NCI-H146 (cell line): ENCODE measurements around the gene AKR1D1.
"Not testable (repeated sequence)": the region's sequence is repeated elsewhere in the genome, so short reads cannot be mapped to it uniquely, and the experiment has no call there.

Experiments used
- DNase-seq: peaks from one replicate; lab custom pipeline; 2025; lab: John Stamatoyannopoulos, UW

Gene AKR1D1

DNA sequence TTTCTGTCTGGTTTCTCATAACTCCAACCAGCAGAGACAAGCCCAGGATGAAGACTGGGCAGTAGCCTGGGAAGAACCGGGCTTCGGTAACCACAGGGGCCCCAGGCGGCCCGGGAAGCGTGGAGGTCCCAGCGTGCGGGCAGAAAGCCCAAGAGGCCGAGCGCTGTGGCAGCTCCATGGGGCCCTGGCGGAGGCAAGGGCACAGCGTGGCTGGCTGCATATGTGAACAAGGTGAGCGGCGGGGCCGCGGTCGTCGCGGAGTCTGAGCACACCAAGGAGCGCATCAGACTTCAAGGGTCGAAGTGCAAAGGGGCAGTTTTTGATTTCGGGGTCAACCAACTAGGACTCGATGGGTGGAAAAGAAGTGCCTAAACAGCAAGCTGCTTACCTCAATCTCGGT lies 45.9 kb downstream of the AKR1D1 start:
- no peak for DNase-seq

GRCh38 chr7:138125119-138125518 lies 48.9 kb downstream of the AKR1D1 start:
- DNase-seq, result no peak

DNA sequence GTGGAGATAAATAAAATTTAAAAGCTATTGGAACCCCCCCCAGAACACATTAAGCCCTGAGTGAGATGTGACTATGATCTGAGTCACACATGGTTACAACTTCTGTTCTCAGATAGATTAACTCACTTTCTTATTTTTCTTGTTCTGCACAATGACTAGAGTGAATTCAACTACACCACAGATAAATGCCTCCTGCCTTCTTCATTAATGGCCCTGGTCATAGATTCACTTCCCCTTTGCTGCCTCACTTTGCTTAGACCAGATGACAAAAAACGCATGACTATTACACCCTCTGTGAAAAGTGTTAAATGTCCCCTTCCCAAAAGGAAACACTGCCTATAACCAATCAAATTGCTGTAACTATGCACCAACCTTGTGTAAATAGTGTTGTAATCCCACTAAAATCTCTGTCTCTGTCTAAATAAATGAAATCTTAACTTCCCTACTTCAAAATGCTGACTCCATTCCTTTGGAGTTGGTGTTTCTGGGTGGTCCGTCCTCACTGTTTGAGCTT lies 49.4 kb downstream of the AKR1D1 start:
- no peak for DNase-seq

DNA sequence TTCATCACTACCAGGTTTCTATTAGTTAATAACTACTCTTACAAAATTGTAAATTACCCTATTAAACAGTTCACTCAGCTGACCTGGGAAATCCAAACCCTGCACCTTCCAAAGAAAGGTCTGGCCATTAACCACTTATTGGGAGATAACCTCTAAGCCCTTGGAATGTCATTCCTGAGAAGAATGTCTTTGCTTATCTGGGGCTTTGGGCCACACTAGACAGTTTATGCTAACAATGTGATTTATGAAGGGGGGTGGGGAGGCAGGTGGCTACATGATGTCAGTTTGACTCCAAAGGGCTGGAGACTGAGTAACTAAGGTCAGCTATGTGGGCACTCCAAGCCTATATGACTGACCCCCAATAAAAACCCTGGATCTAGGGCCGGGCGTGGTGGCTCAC lies 50.7 kb downstream of the AKR1D1 start:
- no peak for DNase-seq

- no peak for DNase-seq
Measured at GRCh38 chr7:138127996-138128395, 51.7 kb downstream of the AKR1D1 start.

- DNase-seq, result no peak
Measured at GRCh38 chr7:138129551-138130165, 53.4 kb downstream of the AKR1D1 start.

- DNase-seq, result no peak
Measured at GRCh38 chr7:138137423-138138171, 61.3 kb downstream of the AKR1D1 start.

DNA sequence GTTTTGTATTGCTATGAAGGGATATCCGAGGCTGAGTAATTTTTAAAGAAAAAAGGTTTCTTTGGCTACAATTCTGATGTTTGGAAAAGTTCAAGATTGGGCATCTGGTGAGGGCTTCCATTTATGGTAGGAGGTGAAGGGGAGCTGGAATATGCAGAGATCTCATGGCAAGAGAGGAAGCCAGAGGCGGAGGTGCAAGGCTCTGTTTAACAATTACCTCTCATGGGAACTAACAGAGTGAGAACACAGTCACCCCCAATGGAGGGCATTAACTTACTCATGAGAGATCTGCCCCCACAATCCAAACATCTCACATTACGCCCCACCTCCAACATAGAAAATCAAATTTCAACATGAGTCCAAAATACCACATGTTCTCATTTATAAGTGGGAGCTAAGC lies 62.0 kb downstream of the AKR1D1 start:
- no peak for DNase-seq

- DNase-seq, result no peak
Measured at GRCh38 chr7:138142583-138143201, 66.4 kb downstream of the AKR1D1 start.

DNA sequence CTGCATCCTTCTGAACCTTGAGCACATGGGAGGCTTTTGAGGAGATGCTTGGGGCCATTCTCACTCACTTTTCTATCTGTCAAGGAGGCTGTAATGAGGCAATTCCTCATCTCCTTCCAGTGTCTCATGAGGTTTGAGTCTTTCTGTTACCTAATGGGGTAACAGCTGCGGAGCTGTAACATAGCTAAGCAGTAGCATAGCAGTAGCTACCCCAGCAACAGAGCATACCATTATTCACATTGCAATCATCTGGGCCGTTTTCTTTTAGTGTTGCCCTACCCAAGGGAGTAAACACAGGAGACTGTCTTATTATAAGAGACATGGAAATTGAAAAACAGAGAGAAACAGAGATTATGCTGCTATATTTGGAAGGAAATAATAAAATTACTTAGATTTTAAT lies 68.7 kb downstream of the AKR1D1 start:
- DNase-seq, result no peak

GRCh38 chr7:138146221-138146620 lies 70.0 kb downstream of the AKR1D1 start:
- DNase-seq, result not testable (repeated sequence)

DNA sequence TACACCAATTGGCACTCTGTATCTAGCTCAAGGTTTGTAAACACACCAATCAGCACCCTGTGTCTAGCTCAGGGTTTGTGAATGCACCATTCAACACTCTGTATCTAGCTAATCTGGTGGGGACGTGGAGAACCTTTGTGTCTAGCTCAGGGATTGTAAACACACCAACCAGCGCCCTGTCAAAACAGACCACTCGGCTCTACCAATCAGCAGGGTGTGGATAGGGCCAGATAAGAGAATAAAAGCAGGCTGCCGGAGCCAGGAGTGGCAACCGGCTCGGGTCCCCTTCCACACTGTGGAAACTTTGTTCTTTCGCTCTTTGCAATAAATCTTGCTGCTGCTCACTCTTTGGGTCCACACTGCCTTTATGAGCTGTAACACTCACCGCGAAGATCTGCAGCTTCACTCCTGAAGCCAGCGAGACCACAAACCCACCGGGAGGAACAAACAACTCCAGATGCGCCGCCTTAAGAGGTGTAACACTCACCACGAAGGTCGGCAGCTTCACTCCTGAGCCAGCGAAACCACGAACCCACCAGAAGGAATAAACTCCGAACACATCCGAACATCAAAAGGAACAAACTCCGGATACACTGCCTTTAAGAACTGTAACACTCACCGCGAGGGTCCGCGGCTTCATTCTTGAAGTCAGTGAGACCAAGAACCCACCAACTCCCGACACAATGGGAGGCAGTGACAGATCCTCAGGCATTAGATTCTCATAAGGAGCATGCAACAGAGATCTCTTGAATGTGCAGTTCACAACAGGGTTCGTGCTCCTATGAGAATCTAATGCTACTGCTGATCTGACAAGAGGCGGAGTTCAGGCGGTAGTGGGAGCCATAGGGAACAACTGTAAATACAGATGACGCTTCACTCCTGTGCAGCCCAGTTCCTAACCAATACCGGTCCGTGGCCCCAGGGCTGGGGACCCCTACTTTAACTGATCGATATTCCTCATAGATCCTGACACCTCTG lies 70.8 kb downstream of the AKR1D1 start:
- DNase-seq, result not testable (repeated sequence)

- DNase-seq, result no peak
Measured at GRCh38 chr7:138151731-138152577, 75.7 kb downstream of the AKR1D1 start.

DNA sequence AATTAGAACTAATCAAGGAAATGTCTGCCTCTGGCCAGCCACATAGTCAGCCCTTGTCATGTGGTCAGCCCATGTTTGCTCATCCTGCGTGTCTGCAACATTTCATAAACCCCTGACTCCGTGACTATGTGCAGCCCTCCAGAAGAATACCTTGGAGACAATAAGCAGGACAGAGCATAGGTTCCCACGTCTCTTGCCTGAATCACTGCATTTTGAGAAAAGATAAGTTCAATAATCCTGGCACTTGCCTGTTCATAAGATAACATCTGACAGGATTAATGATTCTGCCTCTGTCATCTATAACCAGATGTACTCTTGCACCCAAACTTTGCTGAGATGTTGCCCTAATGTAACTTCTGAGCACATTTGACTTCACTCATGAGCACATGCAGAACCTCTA lies 78.4 kb downstream of the AKR1D1 start:
- no peak for DNase-seq

- no peak for DNase-seq
Measured at GRCh38 chr7:138157702-138158101, 81.4 kb downstream of the AKR1D1 start.

DNA sequence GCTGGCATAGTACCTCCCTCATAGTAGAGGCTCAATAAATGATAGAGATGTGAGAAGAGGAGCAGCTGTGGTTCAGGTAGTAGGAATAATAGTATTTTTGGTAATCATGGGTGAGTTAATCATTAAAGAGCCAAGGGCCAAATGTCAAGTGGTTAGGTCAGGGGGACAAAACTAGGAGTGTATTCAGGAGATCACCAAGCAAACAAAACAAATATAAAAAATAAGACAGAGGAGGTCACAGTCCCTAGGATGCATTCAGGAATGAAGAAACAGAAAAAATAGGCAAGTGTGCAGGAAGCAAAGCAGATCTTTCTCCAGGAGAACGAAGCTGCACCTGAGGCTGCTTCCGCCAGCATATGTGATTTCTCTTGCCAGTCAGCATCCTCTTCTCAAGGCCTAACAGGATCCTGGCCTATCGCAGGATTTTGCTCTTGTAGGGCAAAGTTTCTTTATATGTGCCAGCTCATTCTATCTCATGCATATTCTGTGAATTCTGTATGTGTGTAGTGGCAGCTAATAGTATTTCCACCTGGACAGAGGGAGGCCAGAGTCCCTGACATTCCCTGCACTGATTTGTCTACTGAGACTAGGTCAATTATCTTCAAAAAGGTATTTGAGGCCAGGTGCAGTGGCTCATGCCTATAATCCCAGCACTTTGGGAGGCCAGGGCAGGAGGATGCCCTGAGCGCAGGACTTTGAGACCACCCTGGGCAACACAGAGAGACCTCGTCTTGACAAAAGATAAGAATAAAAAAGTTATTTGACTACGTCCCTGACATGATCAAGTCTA lies 82.7 kb downstream of the AKR1D1 start:
- DNase-seq, result no peak

DNA sequence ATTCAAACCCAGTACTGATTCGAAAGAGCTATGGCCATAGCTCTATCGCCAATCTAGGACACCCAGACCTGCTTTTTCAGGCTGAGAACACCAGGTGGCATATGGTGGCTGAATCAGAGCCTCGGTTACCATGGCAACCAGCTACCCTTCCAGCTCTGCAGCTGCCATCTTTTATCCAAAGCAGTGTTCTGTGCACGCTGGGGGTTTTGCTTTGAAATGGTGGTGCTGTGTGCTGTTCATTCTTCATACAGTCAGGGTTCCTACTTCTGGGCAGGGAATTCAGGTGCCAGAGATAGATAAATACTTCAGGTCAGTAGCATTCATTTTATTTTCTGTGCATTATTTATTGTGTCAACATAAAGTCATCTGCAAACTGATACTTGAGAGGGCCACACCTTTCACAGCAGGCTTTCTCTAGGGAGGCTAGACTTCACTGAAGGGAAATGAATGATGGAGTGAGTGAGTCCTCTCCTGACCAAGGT lies 85.4 kb downstream of the AKR1D1 start:
- peak; percentile 97 for DNase-seq

DNA sequence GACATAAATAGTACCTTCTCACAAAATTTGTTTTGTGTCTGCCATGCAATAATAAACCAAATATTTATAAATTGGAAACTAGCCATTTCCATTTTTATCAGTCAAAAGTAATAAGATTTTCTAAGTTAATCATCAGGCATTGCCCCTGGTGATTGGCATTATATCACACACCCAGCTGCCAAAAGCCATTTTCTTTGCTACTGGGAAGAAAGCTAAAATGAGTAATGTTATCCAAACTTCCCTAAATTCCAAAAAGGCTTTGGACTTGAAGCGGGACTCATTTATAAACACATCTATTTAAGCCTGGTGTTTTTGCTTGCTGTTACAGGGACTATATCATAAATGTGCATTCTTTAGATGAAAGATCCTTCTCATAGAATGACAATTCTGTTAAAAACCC lies 86.0 kb downstream of the AKR1D1 start:
- DNase-seq, result no peak

- no peak for DNase-seq
Measured at GRCh38 chr7:138163800-138164199, 87.5 kb downstream of the AKR1D1 start.

GRCh38 chr7:138164804-138165203 lies 88.5 kb downstream of the AKR1D1 start:
- no peak for DNase-seq
